ENCODE data around the gene SLC5A6.
A peak's percentile ranks its signal among the peaks of the same experiment; 100 is the strongest.
"Not testable (repeated sequence)": the region's sequence is repeated elsewhere in the genome, so short reads cannot be mapped to it uniquely, and the experiment has no call there.

SLC5A6 gene

GRCh38 chr2:27205206-27205605, 6.9 kb downstream of the SLC5A6 start:
- DNase-seq (ENCODE audit: low spot score) = no peak

- DNase-seq (ENCODE audit: low spot score) = no peak
These were observed 7.5 kb downstream of the SLC5A6 start for GRCh38 chr2:27204566-27204965.

GRCh38 chr2:27203741-27204140, 8.3 kb downstream of the SLC5A6 start:
- DNase-seq (ENCODE audit: low spot score) = no peak

- DNase-seq (ENCODE audit: low spot score) = no peak
These were observed 9.2 kb downstream of the SLC5A6 start for GRCh38 chr2:27202854-27203253.

- no peak for DNase-seq (ENCODE audit: low spot score)
These were observed 10.4 kb downstream of the SLC5A6 start for GRCh38 chr2:27201675-27202074.

GRCh38 chr2:27199241-27199640, 12.8 kb downstream of the SLC5A6 start:
- DNase-seq (ENCODE audit: low spot score) = no peak

GRCh38 chr2:27198627-27199026, 13.4 kb downstream of the SLC5A6 start:
- no peak for DNase-seq (ENCODE audit: low spot score)

GRCh38 chr2:27198068-27198467, 14.0 kb downstream of the SLC5A6 start:
- not testable (repeated sequence) for DNase-seq (ENCODE audit: low spot score)

- not testable (repeated sequence) for DNase-seq (ENCODE audit: low spot score)
These were observed 16.3 kb downstream of the SLC5A6 start for GRCh38 chr2:27195799-27196198.

- no peak for DNase-seq (ENCODE audit: low spot score)
These were observed 17.3 kb downstream of the SLC5A6 start for GRCh38 chr2:27194538-27195354.

- peak; percentile 65 for DNase-seq (ENCODE audit: low spot score)
These were observed 20.8 kb downstream of the SLC5A6 start for GRCh38 chr2:27191070-27191829.

GRCh38 chr2:27189989-27190388, 22.1 kb downstream of the SLC5A6 start:
- DNase-seq (ENCODE audit: low spot score) = no peak

- no peak for DNase-seq (ENCODE audit: low spot score)
These were observed 25.3 kb downstream of the SLC5A6 start for GRCh38 chr2:27186613-27187345.

GRCh38 chr2:27185331-27186026, 26.6 kb downstream of the SLC5A6 start:
- no peak for DNase-seq (ENCODE audit: low spot score)

GRCh38 chr2:27184115-27184514, 28.0 kb downstream of the SLC5A6 start:
- DNase-seq (ENCODE audit: low spot score) = no peak

- DNase-seq (ENCODE audit: low spot score) = no peak
These were observed 29.7 kb downstream of the SLC5A6 start for GRCh38 chr2:27182346-27182745.

- DNase-seq (ENCODE audit: low spot score) = no peak
These were observed 32.6 kb downstream of the SLC5A6 start for GRCh38 chr2:27179344-27180000.

- DNase-seq (ENCODE audit: low spot score) = no peak
These were observed 33.6 kb downstream of the SLC5A6 start for GRCh38 chr2:27178469-27178868.

GRCh38 chr2:27177441-27178351, 34.4 kb downstream of the SLC5A6 start:
- DNase-seq (ENCODE audit: low spot score) = no peak

- DNase-seq (ENCODE audit: low spot score) = not testable (repeated sequence)
These were observed 36.3 kb downstream of the SLC5A6 start for GRCh38 chr2:27175781-27176180.

Measured in D341Med (cell line).